Activated CD8-positive, alpha-beta memory T cell treated with anti-CD3 and anti-CD28 coated beads for 24 hours (primary cell): ENCODE measurements around the gene CXADR.
"Not testable (repeated sequence)": the region's sequence is repeated elsewhere in the genome, so short reads cannot be mapped to it uniquely, and the experiment has no call there.

ENCODE experiments used
- DNase-seq: peaks from one replicate; pipeline ENCODE4 v3.0.0-alpha.2; 2020

CXADR gene

DNA sequence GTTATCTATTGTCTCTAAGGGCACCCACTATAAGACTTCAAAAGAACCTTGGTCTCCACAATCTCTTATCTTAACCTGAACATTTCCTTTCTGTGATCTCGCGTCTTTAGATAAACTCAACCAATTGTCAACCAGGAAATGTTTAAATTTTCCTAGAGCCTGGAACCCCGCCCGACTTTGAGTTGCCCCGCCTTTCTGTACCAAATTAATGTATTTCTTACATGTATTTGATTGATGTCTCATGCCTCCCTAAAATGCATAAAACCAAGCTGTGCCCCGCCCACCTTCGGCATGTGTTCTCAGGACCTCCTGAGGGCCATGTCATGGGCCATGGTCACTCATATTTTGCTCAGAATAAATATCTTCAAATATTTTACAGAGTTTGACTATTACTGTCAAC is 5.9 kb upstream of the CXADR start:
- DNase-seq, result no peak

DNA sequence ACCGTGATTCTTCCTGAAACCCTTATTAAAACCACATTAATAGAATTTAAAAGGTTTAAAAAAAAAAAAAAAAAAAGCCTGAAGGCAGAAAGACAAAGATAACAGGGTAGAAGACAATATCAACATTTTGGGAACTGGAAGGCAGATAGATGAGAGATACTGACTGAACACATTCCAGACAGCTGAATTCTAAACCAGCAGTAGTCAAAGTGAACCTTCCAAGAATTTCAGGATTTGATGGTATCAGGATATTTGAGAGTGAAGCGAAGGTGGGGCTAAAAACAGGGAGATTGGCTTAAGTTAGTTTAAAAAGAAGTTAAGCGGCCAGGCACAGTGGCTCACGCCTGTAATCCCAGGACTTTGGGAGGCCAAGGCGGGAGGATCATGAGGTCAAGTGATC is 5.3 kb upstream of the CXADR start:
- DNase-seq, result no peak

DNA sequence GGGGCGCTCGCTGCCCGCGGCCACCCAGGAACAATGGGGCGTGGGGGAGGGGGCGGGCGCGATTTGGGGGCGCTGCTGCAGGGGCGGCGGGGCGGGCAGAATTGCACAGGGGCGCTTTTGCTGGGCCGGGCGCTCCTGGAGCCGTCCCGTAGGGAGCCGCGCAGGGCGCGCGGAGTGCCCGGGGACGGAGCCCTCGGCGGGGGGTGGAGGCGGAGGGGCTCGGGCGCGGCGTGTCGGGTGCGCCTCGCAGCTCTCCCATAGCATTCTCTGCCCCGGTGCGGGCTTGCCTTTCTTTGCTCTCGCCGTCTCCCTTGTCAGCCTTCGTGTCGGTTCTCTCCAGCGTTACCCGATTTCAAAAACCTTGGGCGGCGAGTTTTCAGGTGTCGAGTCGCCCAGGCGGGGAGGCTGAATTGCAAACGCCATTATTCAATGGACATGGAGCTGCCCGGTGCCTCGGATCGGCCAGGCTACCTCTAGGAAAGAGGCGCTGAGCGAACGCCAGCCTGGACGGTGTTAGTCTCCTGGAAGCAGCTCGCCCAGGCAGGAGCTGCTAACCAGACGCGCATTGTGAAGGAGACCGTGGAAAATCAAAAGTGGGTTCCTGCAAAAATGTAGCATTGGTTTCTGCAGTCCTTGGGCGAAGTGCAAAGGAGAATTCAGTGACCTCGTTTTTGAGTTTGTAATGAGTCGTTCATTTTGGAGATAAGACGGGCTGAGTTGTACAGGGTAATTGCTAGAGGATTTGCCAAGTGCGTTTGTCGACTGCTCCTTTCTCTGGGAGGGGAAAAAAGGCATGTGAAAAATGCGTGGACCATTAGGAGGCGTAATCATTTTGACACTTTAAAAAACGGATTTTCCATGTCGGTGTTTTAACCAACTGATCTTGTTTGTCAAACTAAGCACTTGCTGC is 626 bp downstream of the CXADR start:
- peak; percentile 71 for DNase-seq

DNA sequence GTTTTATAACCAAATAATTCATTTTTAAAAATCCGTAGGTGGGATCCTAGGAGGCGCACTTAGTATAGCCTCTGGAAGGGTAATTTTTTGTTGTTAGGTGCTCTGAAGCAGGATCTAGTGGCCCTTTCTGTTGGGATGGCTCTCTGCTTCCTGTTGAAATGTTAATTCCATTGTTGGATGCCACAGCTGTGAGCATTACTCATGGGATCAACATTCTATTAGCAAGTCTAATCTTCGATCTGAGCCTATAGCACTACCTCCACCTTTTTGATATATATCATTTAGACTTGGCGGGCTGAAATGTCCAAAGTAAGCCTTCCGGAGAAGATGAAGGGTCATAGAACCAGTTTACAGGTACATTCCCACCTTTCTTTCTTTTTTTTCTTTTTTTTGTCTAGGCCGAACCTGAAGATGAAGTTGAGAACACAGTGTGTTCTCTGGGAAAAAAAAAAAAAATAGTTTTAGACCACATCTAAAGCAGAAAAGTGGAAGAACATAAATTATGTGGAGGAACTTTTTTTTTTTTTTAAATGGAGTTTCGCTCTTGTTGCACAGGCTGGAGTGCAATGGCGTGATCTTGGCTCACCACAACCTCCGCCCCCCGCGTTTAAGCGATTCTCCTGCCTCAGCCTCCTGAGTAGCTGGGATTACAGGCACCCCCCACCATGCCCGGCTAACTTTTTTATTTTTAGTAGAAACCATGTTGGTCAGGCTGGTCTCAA is 1.4 kb downstream of the CXADR start:
- no peak for DNase-seq

DNA sequence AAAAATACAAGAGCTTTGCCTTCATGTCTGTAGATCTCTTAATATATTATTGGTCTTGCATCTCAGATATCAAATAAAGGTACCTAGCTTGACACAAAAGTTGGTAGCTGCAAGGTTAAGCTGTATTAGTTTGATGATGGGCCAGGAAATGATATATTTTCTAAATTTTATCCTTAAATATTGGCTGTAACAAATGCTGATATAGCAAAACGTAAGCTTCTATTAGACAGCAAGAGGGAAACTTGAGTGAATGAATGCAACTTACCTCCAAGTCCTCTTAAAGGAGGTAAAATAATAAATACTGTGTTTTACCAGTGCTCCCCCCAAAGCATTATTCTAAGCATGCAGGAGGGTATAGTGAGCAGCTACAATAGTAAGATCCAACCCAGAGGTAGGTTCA is 4.2 kb downstream of the CXADR start:
- DNase-seq, result not testable (repeated sequence)

DNA sequence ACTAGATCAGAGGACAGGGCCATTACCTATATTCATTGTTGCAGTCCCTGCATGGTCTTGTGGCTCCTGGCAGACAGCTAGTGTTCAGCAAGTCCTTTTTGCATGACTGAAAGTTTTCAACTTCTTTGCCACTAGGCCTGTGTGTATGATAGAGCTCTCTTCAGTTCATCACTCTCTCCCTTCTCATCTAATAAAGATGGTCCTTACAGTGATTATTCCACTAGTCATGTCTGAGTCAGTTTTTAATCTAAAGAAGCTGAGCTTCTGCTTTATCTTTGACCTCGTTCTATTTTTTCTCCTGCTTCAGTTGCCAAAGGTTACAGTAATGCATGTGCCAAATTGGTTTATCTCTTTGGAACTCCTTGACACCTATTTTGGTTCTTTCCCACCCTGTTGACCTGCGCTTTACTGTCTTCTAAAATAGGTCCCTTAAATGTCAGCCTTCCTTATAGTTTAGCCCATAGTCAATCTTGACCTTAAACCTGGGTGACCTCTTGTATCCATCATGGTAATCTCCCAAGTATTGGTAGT is 6.4 kb downstream of the CXADR start:
- no peak for DNase-seq

DNA sequence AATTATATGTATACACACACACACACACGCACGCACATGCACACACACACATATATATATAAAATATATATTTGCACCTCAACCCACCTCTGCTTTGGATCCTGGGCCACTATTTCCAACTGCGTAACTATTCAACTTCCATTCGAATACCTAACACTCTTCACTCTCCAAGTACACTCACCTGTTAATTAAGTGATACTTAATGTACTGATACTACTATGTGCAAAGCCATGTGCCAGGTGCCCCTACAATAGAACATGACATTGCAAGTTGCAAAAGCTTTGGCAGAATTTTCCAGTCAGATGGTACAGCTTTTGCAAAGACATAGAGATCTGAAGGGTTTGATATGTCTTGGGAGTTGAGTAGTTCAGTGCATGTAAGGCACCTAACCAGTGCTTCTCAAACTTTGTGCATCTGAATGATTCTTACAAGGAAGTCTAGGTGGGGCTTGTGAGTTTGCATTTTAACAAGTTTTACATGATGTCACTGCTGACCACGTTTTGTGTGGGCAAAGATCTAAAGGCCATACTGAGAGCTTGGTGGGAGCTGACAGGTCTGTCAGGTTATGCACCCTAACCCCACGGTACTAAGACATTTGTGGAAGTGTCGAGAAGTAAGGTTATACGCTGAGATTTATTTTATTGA is 7.2 kb downstream of the CXADR start:
- no peak for DNase-seq

DNA sequence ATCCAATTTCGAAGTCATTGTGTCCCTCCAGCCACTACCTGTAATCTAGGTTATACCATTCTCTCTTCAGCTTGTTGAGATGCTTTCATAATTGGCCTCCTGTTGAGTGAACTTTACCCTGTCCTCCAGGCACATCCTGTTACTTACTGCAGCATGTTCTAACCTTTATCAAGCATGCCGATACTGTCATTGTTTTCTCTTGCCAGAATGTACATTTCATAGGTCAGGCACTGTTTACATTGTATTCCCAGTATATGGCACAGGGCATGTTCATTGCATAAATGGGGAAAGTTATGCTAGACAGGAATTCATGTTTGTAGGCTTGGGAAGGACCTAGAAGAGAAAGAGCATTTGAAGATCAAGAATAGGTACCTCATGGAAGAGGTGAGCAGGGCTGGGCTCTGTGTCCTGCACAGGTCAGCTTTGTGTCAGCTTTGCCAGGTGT is 10.2 kb downstream of the CXADR start:
- DNase-seq, result no peak

DNA sequence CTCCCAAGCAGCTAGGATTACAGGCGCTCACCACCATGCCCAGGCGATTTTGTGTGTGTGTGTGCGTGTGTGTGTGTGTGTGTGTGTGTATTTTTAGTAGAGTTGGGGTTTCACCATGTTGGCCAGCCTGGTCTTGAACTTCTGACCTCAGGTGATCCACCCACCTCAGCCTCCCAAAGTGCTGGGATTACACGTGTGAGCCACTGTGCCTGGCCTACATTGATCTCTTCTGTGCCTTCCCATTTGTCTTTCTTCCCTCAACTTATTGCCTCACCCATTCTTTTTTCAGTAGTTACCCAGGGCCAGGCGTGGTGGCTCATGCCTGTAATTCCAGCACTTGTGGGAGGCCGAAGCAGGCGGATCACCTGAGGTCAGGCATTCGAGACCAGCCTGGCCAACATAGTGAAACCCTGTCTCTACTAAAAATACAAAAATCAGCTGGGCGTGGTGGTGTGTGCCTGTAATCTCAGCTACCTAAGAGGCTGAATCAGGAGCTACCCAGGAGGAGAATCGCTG is 11.2 kb downstream of the CXADR start:
- not testable (repeated sequence) for DNase-seq

DNA sequence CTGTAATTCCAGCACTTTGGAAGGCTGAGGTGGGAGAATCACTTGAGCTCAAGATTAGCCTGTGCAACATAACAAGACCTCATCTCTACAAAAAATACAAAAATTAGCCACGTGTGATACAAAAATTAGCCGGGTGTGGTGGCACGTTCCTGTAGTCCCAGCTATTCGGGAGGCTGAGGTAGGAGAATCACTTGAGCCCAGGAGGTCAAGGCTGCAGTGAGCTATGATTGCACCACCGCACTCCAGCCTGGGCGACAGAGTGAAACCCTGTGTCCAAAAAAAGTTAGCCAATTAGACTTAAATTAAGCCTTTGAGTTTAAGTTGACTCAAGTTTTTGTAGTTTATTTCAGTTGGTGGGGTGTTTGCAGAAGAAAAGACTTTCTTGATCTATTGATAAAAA is 11.8 kb downstream of the CXADR start:
- DNase-seq, result no peak

DNA sequence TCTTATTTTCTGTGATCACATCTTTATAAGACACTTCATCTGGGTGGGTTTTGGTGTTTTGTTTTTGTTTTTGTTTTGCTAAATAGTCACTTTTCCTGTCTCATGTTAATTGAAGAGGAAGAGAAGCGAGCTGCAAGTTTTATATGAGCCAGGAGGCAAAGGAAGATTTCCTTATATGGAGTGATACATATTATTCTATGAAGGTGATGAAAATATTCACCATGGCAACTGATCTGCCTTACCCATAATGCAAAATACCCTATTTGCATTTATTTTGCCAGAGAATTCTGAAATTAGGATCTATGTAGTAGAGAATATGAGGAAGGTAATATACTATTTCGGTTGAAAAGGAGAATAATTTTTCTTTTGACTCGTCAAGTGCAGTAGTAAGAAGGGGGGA is 13.9 kb downstream of the CXADR start:
- DNase-seq, result no peak

DNA sequence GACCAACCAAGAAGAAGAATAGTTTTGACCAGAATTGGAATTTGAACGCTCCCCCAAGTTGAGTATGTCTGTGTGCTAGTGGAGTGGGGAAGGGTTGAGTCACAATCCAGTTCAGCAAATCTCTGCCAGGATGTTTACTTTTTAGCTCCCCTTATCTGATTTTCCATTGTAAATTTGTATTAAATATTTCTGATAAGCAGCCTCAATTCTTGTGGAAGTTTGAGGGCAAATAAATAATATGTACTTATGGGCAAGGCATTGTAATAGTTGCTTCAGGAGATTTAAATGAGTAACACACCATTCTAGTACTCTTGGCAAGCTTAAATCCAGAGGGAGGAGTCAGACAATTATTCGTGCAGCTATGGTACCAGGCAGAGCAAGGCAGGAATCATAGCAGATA is 14.4 kb downstream of the CXADR start:
- DNase-seq, result no peak

DNA sequence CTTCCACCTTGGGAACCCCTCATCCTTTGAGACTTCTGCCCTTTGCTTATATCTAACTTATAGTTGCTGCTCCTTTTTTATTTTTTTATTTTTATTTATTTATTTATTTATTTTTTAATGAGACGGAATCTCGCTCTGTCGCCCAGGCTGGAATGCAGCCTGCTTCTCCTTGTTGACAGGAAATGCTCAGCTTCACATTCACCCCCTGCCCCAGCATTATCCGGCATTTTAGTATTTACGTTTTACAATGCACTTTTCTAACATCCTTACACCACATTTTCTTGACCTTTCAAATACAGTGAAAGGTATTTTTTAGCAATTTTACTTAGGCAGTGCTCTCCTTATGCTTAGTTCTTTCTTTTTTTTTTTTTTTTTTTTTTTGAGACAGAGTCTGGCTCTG is 14.9 kb downstream of the CXADR start:
- no peak for DNase-seq

DNA sequence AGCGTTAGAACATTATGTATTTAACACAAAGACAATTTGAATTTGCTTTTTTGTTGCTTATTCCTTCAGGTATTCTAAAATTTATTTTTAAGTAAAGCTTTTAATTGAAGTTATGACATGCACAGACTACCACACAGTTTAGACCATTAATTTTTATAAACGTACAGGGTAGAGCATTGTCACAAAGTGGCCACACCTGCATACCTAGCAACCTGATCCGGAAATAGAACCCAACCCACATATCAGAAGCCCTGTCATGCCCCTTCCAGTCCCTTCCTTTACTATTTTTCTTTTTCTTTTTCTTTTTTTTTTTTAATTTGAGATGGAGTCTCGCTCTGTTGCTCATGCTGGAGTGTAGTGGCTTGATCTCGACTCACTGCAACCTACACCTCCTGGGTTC is 16.8 kb downstream of the CXADR start:
- DNase-seq, result no peak

DNA sequence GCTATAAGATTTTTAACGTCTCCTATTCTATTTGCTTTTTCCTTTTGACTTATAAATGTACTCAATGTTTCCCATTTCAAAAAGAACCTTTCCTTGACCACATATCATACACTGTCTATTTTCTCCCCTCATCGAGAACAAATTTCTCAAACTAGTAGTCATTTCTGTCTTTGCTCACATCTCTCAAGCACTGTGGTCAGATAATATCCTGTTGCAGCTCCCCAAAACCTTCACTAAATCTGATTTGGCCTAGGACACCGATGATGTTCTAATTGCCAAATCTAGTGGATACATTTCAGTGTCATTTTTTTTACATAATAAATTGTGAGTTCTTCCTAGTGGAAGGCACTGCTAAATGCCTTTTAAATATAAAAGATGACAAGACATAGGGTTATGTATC is 19.4 kb downstream of the CXADR start:
- no peak for DNase-seq

DNA sequence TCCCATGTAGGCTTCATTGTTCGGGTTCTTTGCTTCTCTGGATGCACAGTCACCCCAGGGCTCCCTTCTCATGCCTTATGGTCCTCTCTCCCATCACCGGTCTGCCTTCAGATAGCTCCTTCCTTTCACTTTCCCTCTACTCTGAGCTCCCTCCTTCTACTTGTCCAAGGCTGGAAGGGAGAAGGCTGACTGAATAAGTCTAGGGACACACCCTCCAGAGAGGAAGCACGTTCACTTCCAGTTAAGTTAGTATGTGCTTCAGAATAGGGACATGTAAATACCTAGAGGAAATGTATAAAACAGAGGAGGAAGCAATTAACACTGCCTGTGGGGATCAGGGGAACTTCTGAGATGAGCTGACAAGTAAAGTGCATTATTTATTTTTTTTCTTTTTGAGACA is 23.5 kb downstream of the CXADR start:
- DNase-seq, result no peak

DNA sequence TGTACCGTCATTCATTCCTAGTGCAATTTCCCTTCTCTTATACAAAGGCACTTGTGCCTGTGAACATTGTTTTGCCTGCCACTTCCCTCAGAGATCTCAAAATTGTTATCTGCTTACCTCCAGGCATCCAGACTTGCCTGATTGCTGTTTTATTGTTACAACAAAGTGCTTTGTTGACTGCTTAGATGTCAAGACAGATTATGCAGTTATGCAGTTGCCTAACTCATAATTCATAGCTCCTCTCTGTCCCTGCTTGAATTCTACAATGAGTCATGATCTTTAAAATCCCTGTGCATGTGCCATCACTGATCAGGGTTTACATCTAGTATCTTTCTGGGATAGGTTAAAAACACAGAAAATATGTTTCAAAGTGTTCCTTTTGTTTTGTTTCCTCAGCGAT is 24.5 kb downstream of the CXADR start:
- DNase-seq, result no peak

DNA sequence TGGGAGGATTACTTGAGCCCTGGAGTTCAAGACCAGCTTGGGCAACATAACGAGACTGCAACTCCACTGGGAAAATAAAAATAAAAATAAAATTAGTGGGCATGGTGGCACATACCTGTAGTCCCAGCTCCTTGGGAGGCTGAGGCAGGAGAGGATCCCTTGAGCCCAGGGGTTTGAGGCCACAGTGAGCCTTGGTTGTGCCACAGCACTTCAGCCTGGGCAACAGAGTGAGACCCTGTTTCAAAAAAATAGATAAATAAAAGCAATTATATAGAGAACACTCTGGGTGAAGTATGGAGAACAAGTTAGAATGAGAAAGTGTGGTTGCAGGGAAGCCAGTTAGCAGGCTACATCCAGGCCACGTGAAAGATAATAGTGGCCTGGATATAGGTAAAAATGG is 25.7 kb downstream of the CXADR start:
- DNase-seq, result no peak

DNA sequence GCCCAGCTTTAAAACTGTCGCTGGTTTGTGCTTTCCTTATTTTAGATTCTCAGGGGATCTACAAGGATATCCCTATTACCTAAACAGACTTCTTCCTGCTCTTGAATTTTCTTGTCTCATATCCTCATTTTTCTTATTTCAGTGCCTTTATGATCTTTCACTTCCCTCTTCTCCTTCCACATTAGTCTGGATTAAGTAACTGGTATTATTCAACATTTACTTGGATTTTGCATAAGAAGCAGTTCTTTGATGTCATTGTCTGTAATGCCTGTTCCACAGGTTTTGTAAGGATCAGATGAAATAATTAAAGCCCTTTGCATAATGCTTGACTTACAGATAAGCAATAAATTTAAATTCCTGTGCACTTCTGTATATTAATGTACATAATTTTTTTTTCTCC is 26.5 kb downstream of the CXADR start:
- no peak for DNase-seq

DNA sequence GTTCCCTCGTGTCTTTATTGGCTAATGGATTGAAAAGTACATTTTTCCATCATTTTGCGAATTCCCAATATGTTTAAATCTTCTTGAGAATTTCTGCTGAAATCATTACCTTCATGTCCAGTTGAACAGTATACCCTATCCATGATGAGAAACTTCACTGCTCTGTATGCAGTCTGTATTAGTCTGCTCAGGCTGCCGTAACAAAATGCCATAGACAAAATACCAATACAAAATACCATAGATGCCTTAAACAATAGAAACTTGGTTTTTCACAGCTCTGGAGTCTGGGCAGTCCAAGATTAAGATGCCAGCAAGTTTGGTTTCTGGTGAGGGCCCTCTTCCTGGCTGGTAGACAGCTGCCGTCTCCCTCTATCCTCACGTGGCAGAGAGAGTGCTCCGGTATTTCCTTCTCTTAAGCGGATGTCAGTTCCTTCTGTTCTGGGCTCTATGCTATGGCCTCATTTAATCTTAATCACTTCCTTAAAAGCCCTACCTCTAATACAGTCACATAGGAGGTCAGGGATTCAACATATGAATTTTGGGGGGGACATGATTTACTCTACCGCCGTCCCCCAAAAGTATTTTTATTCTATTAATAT is 27.0 kb downstream of the CXADR start:
- no peak for DNase-seq

DNA sequence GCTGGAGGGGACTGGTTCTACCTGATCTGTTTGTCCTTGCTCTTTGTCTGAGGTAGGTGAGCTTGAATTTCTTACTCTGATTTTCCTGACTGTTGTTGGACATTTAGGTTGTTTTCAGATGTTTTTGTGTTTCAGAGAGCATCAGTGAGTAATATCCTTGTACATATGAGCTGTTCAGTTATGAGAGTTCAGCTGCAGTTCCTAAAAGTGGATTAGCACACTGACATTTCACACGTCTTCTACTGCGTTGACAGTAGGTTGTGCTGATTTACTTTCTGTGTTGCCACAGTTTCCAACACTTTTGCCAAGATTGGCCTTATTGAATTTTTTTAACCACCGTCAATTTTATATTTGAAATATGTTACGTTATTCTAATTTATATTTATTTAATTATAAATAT is 27.7 kb downstream of the CXADR start:
- no peak for DNase-seq

DNA sequence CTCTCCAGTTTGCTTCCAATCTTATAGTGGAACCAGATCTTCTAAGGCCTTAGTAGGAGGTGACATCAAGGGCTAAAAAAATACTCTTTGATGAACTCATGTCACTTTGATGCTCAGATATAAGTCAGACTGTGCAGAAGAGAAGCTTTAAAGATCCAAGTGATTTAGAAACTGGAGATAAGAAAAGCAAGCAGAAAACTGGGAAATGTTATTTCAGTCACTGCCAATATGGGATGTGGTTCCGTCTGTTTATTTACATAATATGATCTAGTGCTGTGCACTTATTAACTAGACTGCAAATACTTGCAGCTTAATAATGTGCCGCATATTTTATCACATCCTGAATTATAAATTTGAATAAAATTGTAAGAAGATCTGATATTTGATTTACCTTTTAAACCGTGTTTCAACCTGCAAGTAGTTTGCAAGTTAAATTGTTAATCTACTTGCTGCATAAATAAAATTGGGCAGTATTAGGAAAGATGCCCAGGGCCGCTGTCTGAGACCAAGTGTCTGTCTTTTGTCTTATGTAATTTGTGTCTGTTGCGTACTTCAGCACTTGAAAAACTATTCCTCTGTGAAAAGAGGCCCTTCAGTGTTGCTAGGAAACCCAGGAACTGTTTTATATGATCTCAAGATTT is 29.6 kb downstream of the CXADR start:
- no peak for DNase-seq
